Measurements from ENCODE around the gene SRCAP. TPM values are rescaled to one million over a fixed set of nuclear protein-coding genes. Genes with fewer than 3 reads are reported as not detected.

Gene SRCAP
- total RNA-seq, 1 experiment from 2014 or later = 7.4 TPM

DNA sequence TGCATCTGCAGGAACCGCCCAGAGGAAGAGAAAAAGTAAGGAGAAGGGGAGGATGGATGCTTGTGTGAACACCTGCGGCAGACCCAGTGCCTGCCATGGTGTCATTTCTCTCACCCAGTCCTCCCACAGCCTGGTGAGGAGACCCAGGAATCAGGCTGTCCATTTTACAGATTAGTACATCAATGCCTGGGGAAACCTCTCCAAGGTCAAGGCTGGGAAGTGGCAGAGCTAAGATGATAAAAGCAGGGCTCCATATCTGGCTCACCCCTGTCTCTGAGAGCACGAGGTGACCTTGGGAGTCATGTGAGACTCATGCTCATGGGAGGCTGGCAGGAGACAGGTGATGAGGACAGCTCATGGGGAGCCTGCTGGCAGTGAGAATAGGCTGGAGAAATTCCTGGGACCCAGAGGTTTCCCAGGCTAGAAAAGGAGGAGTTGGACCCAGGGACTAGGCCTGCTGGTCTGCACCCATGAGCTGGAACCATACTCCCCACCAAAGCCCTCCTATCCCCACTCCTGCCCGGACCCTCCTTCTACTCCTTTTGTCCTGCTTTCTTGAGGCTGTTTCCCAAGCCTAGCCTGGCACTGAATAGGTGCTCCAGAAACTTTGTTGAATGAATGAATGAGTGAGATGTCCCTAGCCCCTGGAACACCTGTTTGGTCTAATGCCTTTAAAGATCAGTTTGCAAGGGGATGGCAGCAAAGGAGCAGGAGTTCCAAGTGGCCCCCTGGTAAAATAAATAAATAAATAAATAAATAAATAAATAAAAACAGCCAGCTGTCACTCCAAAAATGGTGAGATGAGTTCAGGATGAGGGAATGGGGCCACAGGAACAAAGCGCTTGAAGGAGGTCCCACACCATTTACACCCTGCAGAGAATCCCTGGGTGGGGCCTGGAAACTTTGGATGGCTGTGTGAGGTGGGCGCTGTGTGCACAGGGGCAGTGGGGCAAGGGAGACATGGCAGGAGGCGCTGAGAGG, 86.4 kb downstream of the SRCAP start:
- H3K27me3 ChIP-seq (ENCODE audit: control insufficient read depth, insufficient read depth, low read length) = no peaks in the 10 kb centered on the region
- H3K36me3 ChIP-seq (replicated peaks; ENCODE audit: control insufficient read depth, insufficient read depth, low read length) = peaks cover 8% of the 10 kb centered on the region
- no peak for DNase-seq
- H3K4me3 ChIP-seq (ENCODE audit: insufficient read depth, low read depth, low read length) = peak overlapping the region; percentile 86

DNA sequence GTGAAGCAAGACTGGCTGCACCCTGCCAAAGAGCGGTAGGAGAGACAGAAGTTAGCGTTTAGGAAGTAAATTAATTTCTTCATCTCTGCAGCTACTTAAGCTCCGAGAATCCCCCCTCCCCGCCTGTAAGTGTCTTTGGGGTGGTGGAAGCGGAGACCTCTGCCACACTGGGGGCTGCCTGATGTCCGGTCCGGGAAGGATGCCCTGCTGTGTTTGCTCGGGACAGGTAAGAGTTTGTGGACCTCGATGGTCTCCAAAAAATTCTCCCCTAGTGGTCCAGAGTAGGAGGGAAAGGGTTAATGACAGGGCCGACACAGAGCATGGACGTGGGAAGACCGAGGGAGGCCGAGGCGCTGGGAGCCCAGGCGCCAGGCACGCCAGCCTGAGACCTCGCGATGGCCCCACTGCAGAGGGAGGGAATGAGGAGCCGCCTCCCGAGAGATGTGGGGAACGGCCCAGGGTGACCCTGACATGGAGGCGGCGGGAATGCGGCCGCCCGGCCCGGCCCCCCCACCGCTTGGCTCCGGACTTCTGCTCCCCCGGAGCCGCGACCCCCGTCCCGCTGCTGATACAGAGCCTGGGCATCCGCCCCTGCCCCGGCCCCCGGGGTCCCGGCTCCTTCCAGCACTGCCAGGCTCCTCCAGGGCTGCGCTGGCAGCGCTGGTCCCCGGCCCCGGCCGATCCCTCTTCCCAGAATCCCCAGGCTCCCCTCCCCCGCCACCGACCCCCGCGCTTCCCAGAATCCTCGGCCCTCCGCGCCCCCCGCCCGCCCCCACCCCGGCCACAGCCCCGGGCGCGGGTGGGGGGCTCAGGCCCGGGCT, 87.4 kb downstream of the SRCAP start:
- peaks cover 8% of the 10 kb centered on the region for H3K36me3 ChIP-seq (replicated peaks; ENCODE audit: control insufficient read depth, insufficient read depth, low read length)
- H3K27me3 ChIP-seq (ENCODE audit: control insufficient read depth, insufficient read depth, low read length) = no peaks in the 10 kb centered on the region
- peak; percentile 94 for DNase-seq
- H3K4me3 ChIP-seq (ENCODE audit: insufficient read depth, low read depth, low read length) = peak overlapping the region; percentile 86

DNA sequence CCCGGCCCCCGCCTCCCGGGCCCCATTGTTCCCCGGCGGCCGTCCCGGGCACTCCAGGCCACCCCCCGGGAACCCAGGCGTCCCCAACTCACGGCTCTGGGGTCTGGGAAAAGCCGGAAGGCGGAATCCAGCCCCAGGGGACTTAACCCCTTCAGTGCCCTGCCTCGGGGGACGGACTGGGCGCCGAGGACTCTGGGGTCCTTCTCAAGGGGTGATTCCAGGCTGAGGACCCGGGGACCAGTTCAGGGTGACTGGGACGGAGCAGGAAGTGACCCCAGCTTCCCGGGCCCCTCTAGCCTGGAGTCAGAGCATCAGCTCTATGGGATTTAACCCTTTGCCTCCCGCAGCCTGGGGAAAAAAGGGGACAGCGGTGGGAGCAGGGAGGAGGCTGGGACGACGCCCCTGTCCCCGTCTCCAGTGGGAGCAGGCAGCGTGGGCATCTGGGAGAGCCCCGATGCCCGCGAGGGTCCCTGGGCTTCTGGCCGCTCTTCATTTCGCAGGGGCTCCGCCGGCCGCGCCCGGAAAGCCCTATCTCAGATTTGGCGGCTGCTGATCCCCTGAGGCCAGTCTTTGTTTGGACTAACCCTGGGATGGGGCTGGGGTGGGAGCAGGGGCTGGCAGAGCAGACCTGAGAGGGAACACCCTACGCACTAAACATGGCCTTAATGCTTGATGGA, 88.1 kb downstream of the SRCAP start, which contains the start of gene ZNF629:
TSS of gene ZNF629 (minus strand) at position 270 of the 677 bp plus-strand sequence. CDS start 2,723 bp downstream, outside the sequence.
- Histone ChIP-seq H3K27me3 (ENCODE audit: control insufficient read depth, insufficient read depth, low read length) (no peaks in the 10 kb centered on the region; the same call in 1 of the 2 replicates), H3K4me3 (ENCODE audit: insufficient read depth, low read depth, low read length) (peak within 1 kb of the TSS; percentile 86), H3K36me3 (replicated peaks; ENCODE audit: control insufficient read depth, insufficient read depth, low read length) (peaks cover 6% of the 10 kb centered on the region)
- DNase-seq = peak; percentile 97

DNA sequence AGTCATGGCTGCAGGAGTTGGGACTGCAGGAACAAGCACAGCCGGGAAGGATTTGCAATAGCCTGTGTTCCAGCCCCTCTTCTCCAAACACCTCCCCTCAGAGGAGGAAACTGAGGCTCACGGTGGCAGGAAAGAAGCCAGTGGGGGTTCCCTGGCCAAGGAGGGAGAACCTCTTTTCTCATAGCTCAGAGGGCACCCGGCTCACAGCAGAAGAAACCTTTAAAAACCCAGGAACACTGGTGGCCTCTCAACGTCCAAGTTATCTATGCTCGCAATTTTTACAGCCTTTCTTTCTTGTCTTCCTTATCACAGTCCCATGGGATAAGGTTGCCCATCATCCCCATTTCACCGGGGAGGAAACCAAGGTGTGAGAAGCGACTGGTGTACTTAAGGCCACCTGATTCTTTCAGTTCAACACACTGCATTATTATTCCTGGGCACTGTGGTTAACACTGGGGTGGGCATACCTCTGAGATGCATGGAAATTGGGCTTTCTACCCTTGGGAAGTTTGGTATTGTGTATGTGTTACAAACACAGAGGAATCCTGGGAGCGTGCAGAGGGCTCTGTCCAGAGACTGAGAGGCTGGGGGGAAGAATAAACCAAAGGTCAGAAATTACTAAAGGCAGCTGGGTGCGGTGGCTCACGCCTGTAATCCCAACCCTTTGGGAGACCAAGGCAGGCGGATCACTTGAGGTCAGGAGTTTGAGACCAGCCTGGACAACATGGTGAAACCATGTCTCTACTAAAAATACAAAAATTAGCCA, 88.8 kb downstream of the SRCAP start:
- Histone ChIP-seq H3K36me3 (replicated peaks; ENCODE audit: control insufficient read depth, insufficient read depth, low read length) (peaks cover 5% of the 10 kb centered on the region), H3K4me3 (ENCODE audit: insufficient read depth, low read depth, low read length) (peak overlapping the region; percentile 86), H3K27me3 (ENCODE audit: control insufficient read depth, insufficient read depth, low read length) (no peaks in the 10 kb centered on the region; the same call in 1 of the 2 replicates)
- no peak for DNase-seq

Other genes with a start within 250 kb of the SRCAP start
- 0.03 and 0.11 TPM in 2 replicates for gene ITGAL, start 226.4 kb upstream of the SRCAP start, total RNA-seq (2014; rRNA removed; shearing (Covaris generic))
- gene ZNF768, start 172.6 kb upstream of the SRCAP start, total RNA-seq (2014; rRNA removed; shearing (Covaris generic)) = 55.2 and 55.3 TPM in 2 replicates
- gene ZNF747, start 164.3 kb upstream of the SRCAP start, total RNA-seq (2014; rRNA removed; shearing (Covaris generic)) = 14.5 and 16.2 TPM in 2 replicates
- 10.2 and 13.8 TPM in 2 replicates for gene ZNF764, start 140.8 kb upstream of the SRCAP start, total RNA-seq (2014; rRNA removed; shearing (Covaris generic))
- gene ZNF688, start 127.5 kb upstream of the SRCAP start, total RNA-seq (2014; rRNA removed; shearing (Covaris generic)) = 3.0 and 8.5 TPM in 2 replicates
- gene ZNF785, start 113.5 kb upstream of the SRCAP start, total RNA-seq (2014; rRNA removed; shearing (Covaris generic)) = 2.8 and 8.5 TPM in 2 replicates
- 17.3 and 18.7 TPM in 2 replicates for gene ZNF689, start 88.8 kb upstream of the SRCAP start, total RNA-seq (2014; rRNA removed; shearing (Covaris generic))
- gene PRR14, start 48.2 kb upstream of the SRCAP start, total RNA-seq (2014; rRNA removed; shearing (Covaris generic)) = 4.7 and 4.8 TPM in 2 replicates
- 11.5 and 13.4 TPM in 2 replicates for gene FBRS, start 40.7 kb upstream of the SRCAP start, total RNA-seq (2014; rRNA removed; shearing (Covaris generic))
- gene PHKG2, start 49.3 kb downstream of the SRCAP start, total RNA-seq (2014; rRNA removed; shearing (Covaris generic)) = 27.0 and 32.0 TPM in 2 replicates
- gene CFAP119, start 62.9 kb downstream of the SRCAP start, total RNA-seq (2014; rRNA removed; shearing (Covaris generic)) = 1.5 and 2.1 TPM in 2 replicates
- 72.6 and 72.9 TPM in 2 replicates for gene RNF40, start 63.2 kb downstream of the SRCAP start, total RNA-seq (2014; rRNA removed; shearing (Covaris generic))
- gene ZNF629, start 88.0 kb downstream of the SRCAP start, total RNA-seq (2014; rRNA removed; shearing (Covaris generic)) = 15.1 and 16.0 TPM in 2 replicates
- 16.4 and 35.5 TPM in 2 replicates for gene BCL7C, start 194.9 kb downstream of the SRCAP start, total RNA-seq (2014; rRNA removed; shearing (Covaris generic))
- 2.0 TPM in 2 replicates for gene CTF1, start 197.4 kb downstream of the SRCAP start, total RNA-seq (2014; rRNA removed; shearing (Covaris generic))
- gene FBXL19, start 224.4 kb downstream of the SRCAP start, total RNA-seq (2014; rRNA removed; shearing (Covaris generic)) = 78.3 and 89.8 TPM in 2 replicates
- 15.3 and 18.4 TPM in 2 replicates for gene ORAI3, start 249.9 kb downstream of the SRCAP start, total RNA-seq (2014; rRNA removed; shearing (Covaris generic))

All from H7 (cell line).